ENCODE data around the gene SH3BP5L.
"Not testable (repeated sequence)": the region's sequence is repeated elsewhere in the genome, so short reads cannot be mapped to it uniquely, and the experiment has no call there.

SH3BP5L gene

GRCh38 chr1:248790456-248790855, 35.3 kb downstream of the SH3BP5L start:
- TF ChIP-seq CTCF (IDR thresholded peaks at IDR 0.05; ENCODE audit: control insufficient read depth, extremely low read depth, insufficient read depth) = no peak
- no peak overlapping the region for H3K4me3 ChIP-seq (ENCODE audit: low read depth, low read length)
- DNase-seq (ENCODE audit: low read depth) = no peak

GRCh38 chr1:248789337-248789736, 36.4 kb downstream of the SH3BP5L start:
- DNase-seq (ENCODE audit: low read depth); H3K4me3 ChIP-seq (ENCODE audit: low read depth, low read length): not testable (repeated sequence)

GRCh38 chr1:248788327-248788726, 37.4 kb downstream of the SH3BP5L start:
- no peak for DNase-seq (ENCODE audit: low read depth)
- TF ChIP-seq CTCF (IDR thresholded peaks at IDR 0.05; ENCODE audit: control insufficient read depth, extremely low read depth, insufficient read depth) = no peak

GRCh38 chr1:248787430-248787829, 38.3 kb downstream of the SH3BP5L start:
- TF ChIP-seq CTCF (IDR thresholded peaks at IDR 0.05; ENCODE audit: control insufficient read depth, extremely low read depth, insufficient read depth) = no peak
- no peak for DNase-seq (ENCODE audit: low read depth)

More at GRCh38 chr1:248788327-248788726, 37.4 kb downstream of the SH3BP5L start:
- no peak overlapping the region for H3K4me3 ChIP-seq (ENCODE audit: low read depth, low read length)

GRCh38 chr1:248786156-248786555, 39.6 kb downstream of the SH3BP5L start:
- TF ChIP-seq CTCF (IDR thresholded peaks at IDR 0.05; ENCODE audit: control insufficient read depth, extremely low read depth, insufficient read depth) = no peak
- no peak overlapping the region for H3K4me3 ChIP-seq (ENCODE audit: low read depth, low read length)
- no peak for DNase-seq (ENCODE audit: low read depth)

More at GRCh38 chr1:248787430-248787829, 38.3 kb downstream of the SH3BP5L start:
- H3K4me3 ChIP-seq (ENCODE audit: low read depth, low read length) = no peak overlapping the region

GRCh38 chr1:248783367-248783766, 42.3 kb downstream of the SH3BP5L start:
- no peak for TF ChIP-seq CTCF (IDR thresholded peaks at IDR 0.05; ENCODE audit: control insufficient read depth, extremely low read depth, insufficient read depth)
- DNase-seq (ENCODE audit: low read depth) = no peak
- H3K4me3 ChIP-seq (ENCODE audit: low read depth, low read length) = no peak overlapping the region

GRCh38 chr1:248782416-248783141, 43.1 kb downstream of the SH3BP5L start:
- H3K4me3 ChIP-seq (ENCODE audit: low read depth, low read length) = no peak overlapping the region
- DNase-seq (ENCODE audit: low read depth) = no peak
- no peak for TF ChIP-seq CTCF (IDR thresholded peaks at IDR 0.05; ENCODE audit: control insufficient read depth, extremely low read depth, insufficient read depth)

Data from LNCaP clone FGC (cell line).